NCI-H187 (cell line): ENCODE data around the gene NTF3.

Experiments used
- DNase-seq, 2 experiments: peaks; one replicate each; lab custom pipeline; 2025; lab: John Stamatoyannopoulos, UW

The NTF3 gene

GRCh38 chr12:5511256-5511643 is 79.3 kb downstream of the NTF3 start:
- DNase-seq = no peak

- no peak for DNase-seq
Observed at GRCh38 chr12:5511644-5512600, 80.0 kb downstream of the NTF3 start.

GRCh38 chr12:5512601-5512970 is 80.7 kb downstream of the NTF3 start:
- DNase-seq = no peak

GRCh38 chr12:5513406-5513805 is 81.5 kb downstream of the NTF3 start:
- no peak for DNase-seq

DNA sequence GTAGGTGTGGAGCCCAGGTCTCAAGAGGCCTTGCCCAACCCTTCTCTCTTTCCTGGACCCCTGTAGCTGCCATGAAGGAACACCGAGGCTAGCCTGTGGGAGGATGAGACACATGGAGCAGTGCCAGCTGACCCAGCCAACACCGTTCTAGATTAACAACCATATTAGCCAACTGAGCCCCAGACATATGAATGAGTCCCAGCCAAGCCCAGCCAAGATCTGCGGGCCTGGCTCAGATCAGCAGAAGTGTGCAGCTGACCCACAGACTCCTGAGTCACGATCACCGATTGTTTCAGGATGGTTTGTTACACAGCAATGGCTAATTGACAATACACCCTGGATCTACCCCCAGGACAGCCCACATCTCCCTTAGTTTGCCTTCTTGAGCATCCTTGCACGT is 82.1 kb downstream of the NTF3 start:
- DNase-seq = no peak

GRCh38 chr12:5514545-5514944 is 82.6 kb downstream of the NTF3 start:
- DNase-seq = no peak

- no peak for DNase-seq
Observed at GRCh38 chr12:5515458-5515857, 83.5 kb downstream of the NTF3 start.

- DNase-seq = no peak
Observed at GRCh38 chr12:5516371-5517241, 84.7 kb downstream of the NTF3 start.

- no peak for DNase-seq
Observed at GRCh38 chr12:5518584-5519365, 86.9 kb downstream of the NTF3 start.

DNA sequence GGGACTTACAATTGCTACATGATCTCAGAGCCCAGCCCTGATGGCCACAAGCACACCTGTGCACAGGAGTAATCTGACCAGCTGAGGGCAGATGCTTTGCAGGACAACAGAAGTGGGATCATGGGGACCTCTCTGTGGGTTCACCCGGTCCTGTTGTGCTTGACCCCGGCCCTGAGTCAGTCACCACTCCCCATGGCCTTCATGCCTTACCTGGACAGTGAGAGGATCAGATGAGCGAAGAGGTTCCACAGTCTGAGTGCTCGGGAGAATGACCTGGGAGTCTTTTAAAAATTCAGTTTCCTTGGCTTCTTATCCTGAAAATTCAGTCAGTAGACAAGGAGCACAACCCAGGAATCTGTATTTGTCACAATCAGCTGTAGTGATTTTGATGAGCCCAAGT is 88.1 kb downstream of the NTF3 start:
- DNase-seq = no peak

DNA sequence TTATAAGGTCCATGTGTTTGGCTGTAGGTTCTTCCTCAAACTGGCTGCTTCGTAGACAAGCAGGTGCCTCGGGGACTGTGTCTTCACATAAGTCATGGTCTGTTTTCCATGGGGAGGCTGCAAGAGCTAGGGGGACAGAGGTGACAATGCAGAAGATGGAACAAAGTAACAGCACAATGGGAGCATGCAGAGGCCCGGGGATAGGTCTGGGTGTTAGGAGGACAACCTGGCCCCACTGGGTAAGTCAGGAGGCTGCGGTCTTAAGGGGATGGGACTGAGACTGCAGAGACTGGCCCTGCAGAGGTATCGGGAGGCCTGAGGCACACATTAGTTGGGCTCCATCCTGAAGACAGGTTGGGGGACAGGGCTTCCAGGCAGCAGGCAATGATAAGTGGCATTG is 88.9 kb downstream of the NTF3 start:
- DNase-seq = no peak

DNA sequence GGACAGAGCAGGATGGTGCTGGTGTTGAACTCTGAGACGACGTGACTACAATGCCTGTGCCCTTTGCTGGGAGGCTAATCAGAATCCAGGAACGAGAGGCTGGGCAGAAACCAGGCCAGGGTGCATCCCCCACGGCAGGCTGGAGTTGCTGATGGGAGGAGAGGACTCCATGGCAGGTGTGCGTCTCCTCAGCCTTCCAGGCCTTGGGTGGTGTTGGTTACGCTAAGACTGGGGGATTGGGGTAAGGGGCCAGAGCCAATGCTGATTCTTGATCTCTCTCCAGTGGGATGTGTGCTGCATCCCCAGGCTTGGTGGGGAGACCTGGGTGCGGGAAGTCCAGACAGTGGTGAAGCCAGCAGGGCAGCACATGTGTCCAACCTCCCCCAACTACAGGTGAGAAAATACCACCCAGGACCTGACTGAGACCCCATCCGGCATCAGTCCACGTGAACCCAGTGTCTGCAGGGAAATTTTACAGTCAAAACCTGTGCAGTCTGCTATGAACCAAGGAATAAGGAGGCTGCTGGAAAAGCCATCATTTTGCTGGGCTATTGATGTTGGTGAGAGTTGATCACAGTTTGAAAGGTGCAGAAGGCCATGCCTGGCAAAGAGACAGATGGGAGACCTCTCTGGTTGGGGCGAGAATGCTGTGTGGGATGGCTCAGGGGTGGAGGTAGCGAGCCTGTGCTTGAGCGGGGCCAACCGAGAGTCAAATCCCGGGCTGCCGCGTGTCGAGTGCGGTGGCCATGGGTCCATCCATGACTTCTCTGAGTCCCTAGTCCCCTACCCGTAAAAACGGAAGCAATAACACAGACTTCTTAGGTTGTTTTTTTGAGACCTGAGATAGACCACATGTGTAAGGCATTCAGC is 89.8 kb downstream of the NTF3 start:
- DNase-seq = no peak

DNA sequence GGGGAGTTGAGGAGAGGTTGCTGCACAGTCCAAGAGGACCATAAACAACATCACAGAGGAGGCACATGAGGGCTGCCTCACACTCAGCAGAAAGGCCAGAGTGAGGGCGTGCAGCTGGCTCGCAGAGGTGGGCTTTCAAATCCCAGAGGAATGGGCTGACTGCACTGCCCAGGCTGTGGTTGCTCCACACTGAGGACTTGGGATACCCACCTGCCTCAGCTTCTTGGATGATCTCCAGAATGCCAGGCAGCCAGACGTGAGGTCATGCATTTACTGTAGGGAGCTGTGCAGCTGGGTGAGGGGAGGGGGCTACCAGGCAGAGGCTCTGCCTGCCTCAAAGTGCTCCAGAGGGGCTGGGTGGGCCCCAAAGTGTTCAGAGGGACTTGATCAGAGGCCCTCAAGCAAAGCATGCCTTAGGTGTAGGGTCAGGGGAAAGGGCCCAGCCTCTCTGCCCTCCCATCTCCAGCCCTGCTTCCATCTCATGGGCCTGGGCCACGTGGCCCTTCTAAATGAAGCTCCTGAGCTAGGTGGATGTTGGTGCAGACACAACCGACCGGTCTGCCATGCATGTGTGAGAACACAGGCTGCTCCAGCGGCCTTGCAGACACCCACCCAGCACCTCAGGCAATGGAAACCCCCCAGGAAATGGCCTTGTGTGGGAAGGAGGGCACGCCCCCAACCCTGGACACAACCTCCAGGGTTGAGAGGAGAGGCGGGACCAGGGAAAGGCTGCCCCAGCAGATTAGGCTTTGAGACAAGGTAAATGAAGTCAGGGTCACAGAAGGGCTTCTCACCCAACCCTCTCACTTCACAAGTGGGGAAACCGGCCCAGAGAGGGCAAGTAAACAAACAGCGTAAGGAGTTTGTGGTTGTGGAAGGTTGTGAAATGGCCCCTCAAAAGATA is 90.8 kb downstream of the NTF3 start:
- DNase-seq = no peak

- no peak for DNase-seq
Observed at GRCh38 chr12:5523396-5524115, 91.6 kb downstream of the NTF3 start.

DNA sequence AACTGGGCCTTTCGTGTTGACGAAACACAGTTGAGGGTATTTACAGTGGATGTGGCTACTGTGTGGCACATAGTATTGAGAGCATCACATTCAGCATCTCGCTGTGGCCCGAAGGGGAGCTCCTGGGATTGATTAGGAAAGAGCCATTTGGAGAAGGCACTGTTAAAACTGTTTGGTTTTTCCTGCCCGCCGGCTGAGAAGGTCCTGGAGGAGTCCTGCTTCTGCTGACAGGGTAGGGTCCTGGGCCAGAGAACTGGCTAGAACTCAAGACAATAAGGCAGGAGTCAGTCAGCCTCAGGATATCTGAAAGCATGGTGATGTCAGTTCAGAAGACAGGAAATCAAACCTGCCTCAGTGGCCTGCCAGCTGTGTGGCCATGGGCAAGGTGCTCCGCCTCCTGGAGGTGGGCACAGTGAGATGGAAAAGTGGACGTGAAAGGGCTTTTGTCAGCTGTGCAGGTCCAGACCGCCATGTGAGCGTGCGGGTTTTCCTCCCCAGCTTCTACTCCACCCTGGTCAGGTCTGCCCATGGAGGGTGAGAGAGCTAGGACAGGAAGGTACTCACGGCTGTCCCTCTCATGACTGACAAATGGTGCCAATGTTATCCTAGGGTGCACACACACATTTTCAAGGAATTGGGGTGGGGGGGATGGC is 92.3 kb downstream of the NTF3 start:
- DNase-seq = no peak

GRCh38 chr12:5524769-5525436 is 93.0 kb downstream of the NTF3 start:
- no peak for DNase-seq

DNA sequence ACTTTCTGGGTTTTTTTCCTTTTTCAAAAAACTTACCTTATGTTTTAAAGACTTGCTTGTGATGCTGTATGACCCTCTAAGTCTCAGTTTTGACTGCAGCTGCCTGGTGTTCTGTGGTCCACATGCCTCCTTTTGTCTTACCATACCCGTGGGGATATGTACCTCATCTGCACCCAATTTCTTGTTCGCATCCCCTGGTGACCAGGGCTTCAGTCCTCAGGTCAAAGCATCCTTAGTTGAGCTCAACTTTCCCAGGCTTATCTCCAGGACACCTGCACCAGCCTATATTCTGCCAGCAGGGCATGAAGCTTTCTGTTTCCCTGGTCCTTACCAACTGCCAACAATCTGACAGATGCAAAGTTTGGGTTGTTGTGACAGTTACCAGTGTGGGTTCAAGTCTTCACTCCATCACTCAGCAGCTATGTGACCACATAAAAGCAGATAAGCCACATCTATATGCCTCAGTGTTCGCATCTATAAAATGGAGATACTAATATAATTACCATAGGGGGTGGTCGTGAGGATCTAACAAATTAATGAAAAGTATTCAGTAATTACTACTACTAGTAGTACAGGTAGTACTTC is 94.0 kb downstream of the NTF3 start:
- no peak for DNase-seq

- no peak for DNase-seq
Observed at GRCh38 chr12:5533368-5533767, 101.5 kb downstream of the NTF3 start.
